Heart left ventricle (tissue), 13 donors: ENCODE data around the gene OR2V1.
"Not testable (repeated sequence)": the region's sequence is repeated elsewhere in the genome, so short reads cannot be mapped to it uniquely, and the experiment has no call there.

ENCODE experiments used
- CTCF ChIP-seq, 12 donors: fragments of 200-600 bp; sonication (generic) in 4 of 12; IDR thresholded peaks; one replicate each; pipeline versions ENCODE4 v1.5.0 to v1.8.0; 2018 to 2022; ENCODE audit warnings: antibody characterized with exemption in 12 of 12, mild to moderate bottlenecking in 5 of 12
- POLR2A ChIP-seq, 2 donors: fragments of 450-650 bp; IDR thresholded peaks; one replicate each; pipeline ENCODE4 v1.6.1; 2017; ENCODE audit warnings: antibody characterized with exemption in 2 of 2, mild to moderate bottlenecking in 2 of 2, moderate library complexity in 2 of 2
- donor health status: ischemic (EF 13 %, LVEDD 7.1; RV severe dilation, severe dysfunction).
- donor health status: DM: no; HTN: yes; CAD: no.
- donor health status: DM: no; HTN: no; CAD: no.
- donor health status: ischemic (EF 25% LVEDD 6.9; RV normal size, moderate dysfunction).
- donor health status: ischemic (EF 25% LVEDD 5.7; RV mildly dilated, moderate dysfunction).
- donor health status: ischemic (EF 35%, LVEDD 5.7; RV mildly dilated, moderate dysfunction).
- donor health status: nonischemic (EF 11% LVEDD 7.7; RV severe dilation, severe dysfunction).
- donor health status: DM: yes; HTN: yes; CAD: no.
- donor health status: PGD.
- donor health status: ischemic (EF 29% LVEDD 5.4; RV normal size, mild dysfunction).
- donor health status: nonischemic (EF 23%, LVEDD 6.1; RV moderate dilation, normal function).

- TF ChIP-seq CTCF, POLR2A (IDR thresholded peaks at IDR 0.05): not testable (repeated sequence)
These were observed 35.8 kb downstream of the OR2V1 start for GRCh38 chr5:181095162-181095561.
